Body of pancreas (tissue), 4 donors: ENCODE results near the gene TWSG1.

Experiments
- CTCF ChIP-seq, 7 experiments: fragments of 450-650 bp in 4 of 7; fragments of 200-600 bp in 3 of 7; sonication (generic) in 3 of 7; IDR thresholded peaks; one replicate each; pipeline ENCODE4 v1.5.1; 2016 to 2019; ENCODE audit warnings: antibody characterized with exemption in 7 of 7
- POLR2A ChIP-seq, 3 donors: fragments of 450-650 bp; IDR thresholded peaks; one replicate each; pipeline ENCODE4 v1.6.1; 2016; ENCODE audit warnings: antibody characterized with exemption in 3 of 3, mild to moderate bottlenecking in 2 of 3

GRCh38 chr18:9293948-9294347, 40.6 kb upstream of the TWSG1 start:
- TF ChIP-seq CTCF (IDR thresholded peaks at IDR 0.05) (no peak), POLR2A (IDR thresholded peaks at IDR 0.05) (no peak)
